Endothelial cell of hepatic sinusoid (primary cell): ENCODE results near the gene WBP1L.
"Not testable (repeated sequence)": the region's sequence is repeated elsewhere in the genome, so short reads cannot be mapped to it uniquely, and the experiment has no call there.

Source experiments
- in situ Hi-C: cut with HindIII; loops from 2 replicates; pipeline ENCODE4 v1.10.0; 2017; ENCODE audit warnings: low sequenced_read_pairs

WBP1L gene

DNA sequence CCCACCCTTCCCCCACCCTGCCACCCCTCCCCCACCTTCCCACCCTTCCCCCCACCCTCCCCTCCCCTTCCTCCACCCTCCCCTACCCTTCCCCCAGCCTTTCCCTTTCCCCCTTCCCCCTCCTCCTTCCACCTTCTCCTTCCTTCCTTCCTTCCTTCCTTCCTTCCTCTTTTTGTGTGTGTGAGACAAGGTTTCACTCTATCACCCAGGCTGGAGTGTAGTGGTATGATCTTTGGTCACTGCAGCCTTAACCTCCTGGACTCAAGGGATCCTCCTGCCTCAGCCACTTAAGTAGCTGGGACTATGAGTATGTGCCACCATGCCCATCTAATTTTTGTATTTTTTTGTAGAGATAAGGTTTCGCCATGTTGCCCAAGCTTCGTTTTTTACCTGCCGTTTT is 58.2 kb downstream of the WBP1L start:
- in situ Hi-C loops, result no loop called here

DNA sequence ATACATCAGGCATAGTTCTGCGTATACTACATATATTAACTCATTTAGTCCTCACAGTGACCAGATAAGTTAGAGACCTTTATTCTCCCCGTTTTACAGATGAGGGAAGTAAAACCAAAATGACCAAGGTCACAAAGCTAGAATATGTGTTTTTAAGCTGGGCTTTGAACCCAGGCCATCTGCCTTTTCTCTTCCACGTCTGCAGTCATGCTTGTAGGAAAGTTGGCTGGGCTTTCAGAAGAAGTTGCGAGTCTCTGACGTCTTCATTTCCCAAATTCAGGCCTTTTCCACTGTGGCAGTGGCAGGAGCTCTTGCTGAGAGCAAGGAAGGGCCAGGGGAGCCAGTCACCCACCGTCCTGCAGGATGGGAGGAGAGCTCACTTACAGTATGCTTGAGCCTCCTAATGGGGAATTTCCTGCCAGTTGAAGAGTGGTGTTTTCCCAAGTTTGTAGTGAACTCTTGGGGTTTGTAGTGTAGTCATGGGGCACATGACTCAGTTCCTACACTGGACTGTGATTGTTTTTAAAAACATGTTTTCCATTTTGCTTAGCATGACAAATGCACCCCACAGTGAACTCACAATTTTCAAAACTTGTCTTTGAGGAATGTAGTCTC is 59.3 kb downstream of the WBP1L start:
- in situ Hi-C loops, result no loop called here

DNA sequence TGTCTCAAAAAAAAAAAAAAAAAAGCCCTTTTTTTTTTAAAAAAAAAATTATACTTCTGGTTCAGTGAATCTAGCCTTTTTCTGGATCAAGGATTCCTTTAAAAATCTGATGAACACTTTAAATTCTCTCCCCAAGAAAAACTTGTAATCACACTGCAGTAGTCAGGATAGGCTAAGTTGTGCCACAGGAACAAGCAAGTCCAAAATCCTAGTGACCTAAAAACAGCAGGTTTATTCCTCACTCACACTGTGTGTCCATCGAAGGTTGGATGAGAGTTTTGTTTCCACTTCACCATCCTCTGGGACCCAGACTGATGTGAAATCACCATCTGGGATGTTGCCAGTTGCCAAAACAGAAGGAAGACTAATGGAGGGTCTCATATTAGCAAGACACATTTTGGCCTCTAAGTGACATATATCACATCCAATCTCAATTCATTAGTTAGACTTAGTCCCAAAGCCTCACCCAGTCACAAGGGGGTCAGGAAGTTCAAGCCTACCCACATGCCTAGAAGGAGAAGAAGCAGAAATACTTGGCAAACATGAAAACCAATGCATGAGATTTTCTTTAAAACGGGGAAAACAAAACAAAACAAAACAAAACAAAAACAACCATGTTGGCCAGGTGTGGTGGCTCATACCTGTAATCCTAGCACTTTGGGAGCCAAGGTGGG is 60.8 kb downstream of the WBP1L start:
- in situ Hi-C loops, result no loop called here

DNA sequence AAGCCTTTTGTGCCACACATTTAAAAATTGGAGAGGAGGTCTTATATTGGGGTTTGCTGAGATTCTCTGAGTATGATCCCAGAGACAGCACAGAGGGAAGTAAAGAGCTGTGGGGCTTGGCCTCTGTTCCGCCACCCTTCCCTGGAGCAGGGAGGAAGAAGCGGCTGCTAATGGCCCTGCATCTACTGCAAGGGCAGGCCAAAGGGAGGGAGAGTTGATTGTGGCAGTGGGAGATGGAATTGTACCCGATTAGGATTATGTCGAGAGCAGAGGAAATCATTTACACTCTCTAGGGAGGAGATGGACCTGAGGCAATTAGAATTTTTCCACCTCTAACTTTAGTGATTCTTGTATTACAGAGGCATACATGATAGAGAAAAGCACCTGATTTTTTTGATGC is 64.6 kb downstream of the WBP1L start:
- in situ Hi-C loops, result no loop called here

DNA sequence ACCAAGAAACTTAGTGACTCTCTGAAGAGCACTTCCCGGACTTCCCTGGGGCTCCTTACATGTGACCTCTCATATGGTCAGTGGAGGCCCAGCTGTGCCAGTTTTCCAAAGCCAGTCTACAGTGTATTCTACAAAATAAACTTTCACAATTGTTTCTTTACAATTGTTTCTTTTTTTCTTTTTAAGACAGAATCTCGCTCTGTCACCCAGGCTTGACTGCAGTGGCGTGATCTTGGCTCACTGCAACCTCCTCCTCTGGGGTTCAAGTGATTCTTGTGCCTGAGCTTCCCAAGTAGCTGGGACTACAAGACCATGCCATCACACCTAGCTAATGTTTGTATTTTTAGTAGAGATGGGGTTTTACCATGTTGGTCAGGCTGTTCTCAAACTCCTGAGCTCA is 67.6 kb downstream of the WBP1L start:
- in situ Hi-C loops, result no loop called here

DNA sequence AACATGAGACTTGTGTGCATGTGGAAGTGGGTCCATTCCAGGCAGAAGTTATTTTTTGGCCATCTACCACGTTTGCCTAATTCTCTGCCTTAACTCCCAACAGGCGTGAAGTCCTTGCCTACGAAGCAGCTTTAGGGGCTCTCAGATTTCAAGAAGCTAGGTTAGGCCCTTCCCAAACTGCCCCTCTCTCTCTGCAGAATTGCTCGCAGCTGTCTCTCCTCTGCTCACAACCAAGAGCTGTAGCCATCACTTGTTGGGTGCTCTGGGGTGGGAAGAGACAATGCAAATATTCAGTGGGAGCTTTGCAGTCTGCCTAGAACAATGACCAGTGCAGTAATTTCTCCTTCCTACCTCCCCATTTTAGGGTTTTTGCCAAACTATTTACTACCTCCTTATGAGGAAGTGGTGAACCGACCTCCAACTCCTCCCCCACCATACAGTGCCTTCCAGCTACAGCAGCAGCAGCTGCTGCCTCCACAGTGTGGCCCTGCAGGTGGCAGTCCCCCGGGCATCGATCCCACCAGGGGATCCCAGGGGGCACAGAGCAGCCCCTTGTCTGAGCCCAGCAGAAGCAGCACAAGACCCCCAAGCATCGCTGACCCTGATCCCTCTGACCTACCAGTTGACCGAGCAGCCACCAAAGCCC is 68.6 kb downstream of the WBP1L start:
- in situ Hi-C loops, result no loop called here

DNA sequence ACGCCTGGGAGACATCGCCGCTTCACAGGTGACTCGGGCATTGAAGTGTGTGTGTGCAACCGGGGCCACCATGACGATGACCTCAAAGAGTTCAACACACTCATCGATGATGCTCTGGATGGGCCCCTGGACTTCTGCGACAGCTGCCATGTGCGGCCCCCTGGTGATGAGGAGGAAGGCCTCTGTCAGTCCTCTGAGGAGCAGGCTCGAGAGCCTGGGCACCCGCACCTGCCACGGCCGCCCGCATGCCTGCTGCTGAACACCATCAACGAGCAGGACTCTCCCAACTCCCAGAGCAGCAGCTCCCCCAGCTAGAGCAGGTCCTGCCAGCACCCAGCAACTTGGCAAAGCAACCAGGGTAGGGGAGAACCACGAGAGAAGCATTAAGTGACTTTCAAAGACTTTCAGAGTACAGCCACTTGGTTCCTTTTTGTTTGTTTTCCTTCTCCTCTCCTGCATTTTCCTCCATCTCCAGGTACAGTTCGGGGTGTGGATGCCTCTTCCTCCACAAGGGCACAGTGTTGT is 69.3 kb downstream of the WBP1L start:
- in situ Hi-C loops, result no loop called here

DNA sequence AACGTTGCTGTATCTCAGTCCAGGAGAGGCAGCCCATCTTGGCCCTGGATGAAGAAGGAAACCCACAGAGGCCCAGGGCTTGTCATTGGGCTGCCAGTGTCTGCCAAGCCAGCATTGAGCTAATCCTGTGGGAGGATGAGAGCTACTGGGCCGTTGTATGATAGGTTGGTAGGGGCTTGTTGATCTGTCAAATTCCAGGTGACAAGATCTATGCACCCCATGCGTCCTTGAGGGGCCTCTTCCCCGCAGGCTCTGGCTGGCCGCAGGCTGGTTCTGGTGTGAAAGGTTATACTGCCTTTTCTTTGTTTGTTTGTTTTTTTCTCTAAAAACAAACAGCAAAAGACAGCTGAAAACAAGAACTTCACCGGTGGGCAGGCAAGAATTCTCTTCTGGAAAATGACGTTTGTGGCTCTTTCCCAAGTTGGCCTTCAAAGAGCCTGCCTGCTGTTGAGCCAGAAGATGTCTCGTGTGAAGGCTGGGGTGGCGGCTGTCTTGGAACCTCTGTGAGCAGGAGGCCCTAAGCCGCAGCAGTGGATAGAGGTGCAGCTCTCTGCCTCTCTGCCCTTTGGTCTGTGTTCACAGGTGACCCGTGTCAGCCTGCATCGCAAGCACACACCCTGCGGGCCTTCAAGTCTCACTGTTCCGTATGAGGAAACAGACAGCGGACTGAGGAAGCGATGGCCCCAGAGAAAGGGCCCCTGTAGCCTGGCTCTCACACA is 70.1 kb downstream of the WBP1L start:
- in situ Hi-C loops, result no loop called here

DNA sequence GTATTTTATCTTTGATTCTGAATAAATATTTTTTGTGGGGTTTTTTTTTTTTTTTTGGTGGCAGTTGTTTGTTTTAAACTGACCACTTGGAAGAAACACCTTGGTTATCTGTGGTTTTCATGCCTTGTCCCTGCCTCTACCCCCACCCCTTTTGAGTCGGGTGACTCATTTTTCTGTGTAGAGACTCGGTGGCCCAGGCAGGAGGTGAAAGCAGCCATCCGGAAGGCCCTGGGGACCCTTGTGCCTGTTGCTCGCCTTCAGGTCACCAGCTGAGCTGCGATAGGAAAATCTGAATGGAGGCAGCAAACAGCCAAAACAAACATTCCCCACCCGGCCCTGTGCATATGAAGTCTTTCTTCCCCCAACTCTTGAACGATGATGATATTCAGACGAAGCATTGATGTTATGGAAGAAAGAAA is 70.7 kb downstream of the WBP1L start:
- in situ Hi-C loops, result no loop called here

DNA sequence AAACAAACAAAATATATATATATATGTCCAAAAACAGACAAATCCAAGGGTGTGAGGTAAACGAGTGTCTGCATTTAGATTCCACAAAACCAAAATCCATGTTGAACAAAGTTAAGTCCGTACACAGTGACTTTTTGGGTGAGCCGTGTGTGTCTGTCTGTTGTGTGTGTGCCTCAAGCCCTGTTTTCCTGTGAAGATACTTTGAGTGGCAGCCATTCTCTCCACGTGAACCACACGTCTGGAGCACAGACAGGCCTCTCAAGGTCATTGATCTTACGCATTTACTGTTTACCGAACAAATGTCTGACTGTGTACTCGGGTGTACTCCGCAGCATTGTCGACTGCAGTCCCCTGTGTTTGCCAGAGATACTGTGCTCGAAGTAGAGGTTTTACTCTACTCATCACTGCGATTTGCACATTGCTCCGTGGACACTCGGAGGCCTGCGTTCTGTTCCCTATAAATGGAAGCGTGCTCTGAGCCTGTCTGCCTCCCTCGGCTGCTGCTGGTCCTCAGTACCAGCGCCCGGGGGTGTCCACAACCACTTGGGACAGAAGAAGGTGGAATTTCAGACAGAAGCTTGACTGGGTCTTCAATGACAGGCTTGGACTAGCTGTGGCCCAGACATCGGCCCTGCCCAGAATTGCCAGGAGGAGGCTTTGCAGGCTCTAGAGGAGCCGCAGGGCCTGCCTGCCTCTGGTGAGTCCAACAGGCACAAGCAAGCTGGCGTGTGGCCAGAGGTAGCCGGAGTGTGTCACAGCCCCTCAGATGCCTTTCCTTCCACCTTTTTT is 71.3 kb downstream of the WBP1L start:
- in situ Hi-C loops, result no loop called here

DNA sequence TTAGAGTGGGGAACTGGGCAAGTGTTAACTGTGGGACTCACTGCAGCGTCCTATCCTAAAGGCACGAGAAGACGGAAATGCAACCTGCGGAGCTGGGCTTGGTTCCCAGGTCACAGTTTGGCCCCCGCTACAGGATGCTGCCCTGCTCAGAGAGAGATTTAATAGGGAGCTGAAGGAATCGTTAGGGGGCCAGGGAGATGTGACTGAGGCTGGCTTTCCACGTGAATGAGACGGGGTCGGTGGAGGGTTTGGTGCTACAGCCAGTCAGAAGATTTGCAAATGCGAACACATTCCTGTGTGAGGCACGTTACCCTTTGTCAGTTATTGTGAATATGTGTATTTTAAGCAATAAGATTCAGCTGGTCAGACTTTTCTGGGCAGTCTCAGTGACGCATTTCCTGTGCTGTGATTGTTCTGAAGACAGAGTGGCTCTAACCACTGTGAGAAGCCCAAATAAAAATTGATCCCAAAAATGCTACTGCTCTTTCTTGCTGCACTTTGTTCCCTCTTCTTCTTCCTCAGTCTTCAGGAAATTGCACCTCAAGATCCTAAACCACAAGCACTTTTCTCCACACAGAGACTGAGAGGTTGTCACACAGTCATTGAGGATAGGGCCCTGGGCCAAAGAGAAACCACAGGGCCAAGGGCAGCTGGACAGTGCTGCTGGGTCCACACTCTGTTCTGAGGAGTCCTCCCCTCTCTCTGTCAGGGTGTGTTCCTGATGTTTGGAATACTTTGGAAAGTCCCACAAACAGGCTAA is 72.2 kb downstream of the WBP1L start:
- in situ Hi-C loops, result no loop called here

DNA sequence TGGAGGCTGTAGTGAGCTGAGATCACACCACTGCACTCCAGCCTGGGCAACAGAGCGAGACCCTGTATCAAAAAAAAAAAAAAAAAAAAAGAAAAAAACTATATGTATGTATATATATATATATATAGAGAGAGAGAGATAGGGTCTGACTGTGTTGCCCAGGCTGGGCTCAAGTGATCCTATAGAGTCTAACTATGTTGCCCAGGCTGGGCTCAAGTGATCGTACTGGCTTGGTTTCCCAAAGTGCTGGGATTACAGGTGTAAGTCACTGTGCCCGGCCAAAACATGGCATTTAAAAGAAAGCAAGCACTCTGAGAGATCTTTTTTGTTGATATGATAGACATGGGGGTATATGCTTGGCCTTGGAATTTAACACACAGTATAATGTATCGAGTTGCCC is 73.4 kb downstream of the WBP1L start:
- in situ Hi-C loops, result no loop called here

DNA sequence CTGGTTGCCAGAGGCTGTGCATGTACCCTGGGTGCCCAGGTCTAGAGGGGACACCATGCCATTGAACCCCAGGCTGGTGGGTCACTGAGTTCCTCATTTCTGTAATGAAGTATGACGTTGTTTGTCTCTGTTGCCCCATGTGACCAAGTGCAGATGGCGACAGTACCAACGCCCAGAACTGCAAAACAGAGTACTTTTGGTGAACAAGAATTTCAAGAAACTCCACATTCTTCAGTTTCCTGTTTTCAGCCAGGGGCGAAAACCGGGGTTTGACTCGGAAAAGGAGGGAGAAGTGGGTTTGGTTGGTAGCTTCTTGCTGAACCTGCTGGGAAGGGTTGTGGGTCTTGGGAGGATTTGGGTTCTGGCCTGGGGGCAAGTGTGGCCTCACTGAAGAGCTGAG is 75.3 kb downstream of the WBP1L start:
- in situ Hi-C loops, result no loop called here

DNA sequence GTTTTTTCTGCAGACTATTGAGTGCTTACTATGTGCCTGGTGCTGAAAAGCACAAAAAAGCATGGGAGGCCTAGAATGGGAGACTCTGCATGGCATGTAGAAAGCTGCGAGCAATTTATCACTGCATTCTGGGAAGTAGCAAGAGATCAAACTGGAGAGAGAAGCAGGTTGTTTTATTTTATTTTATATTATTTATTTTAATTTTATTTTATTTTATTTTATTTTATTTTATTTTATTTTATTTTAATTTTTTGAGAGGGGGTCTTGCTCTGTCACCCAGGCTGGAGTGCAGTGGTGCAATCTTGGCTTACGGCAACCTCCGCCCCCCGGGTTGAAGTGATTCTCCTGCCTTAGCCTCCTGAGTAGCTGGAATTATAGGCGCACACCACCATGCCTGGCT is 76.3 kb downstream of the WBP1L start:
- in situ Hi-C loops, result not testable (repeated sequence)

DNA sequence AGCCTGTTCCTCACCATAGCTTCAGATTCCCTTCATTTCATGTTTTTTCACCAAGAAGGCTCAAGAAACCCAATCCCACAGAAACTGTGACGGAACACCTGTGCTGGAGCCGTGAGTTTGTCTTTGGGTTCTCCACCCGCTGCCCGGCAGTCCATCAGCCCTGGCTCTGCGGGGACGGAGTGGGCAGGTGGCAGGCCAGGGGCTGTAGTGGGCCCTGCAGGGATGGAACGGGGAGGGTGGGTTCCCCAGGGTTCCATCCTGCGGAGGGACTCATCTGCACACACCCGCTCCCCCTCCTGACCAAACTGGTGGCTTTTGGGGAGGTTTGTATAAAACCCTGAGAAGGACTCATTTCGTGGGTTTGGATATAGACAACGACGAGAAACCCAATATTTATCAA is 78.5 kb downstream of the WBP1L start:
- in situ Hi-C loops, result no loop called here

DNA sequence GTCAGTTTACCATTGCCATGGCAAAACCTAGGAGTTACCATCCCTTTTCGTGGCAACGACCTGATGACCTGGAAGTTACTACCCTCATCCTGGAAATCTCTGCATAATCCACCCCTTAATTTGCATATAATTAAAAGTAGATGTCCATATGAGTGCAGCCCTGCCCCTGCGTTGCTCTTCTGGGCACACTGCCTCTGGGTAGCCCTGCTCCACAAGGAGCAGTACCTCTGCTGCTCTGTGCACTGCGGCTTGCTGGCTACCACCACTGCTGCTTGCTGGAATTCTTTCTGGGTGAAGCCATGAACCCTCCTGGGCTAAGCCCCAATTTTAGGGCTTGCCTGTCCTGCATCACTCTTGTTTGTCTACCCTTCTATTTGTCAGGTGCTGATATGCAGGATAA is 80.9 kb downstream of the WBP1L start:
- in situ Hi-C loops, result no loop called here

DNA sequence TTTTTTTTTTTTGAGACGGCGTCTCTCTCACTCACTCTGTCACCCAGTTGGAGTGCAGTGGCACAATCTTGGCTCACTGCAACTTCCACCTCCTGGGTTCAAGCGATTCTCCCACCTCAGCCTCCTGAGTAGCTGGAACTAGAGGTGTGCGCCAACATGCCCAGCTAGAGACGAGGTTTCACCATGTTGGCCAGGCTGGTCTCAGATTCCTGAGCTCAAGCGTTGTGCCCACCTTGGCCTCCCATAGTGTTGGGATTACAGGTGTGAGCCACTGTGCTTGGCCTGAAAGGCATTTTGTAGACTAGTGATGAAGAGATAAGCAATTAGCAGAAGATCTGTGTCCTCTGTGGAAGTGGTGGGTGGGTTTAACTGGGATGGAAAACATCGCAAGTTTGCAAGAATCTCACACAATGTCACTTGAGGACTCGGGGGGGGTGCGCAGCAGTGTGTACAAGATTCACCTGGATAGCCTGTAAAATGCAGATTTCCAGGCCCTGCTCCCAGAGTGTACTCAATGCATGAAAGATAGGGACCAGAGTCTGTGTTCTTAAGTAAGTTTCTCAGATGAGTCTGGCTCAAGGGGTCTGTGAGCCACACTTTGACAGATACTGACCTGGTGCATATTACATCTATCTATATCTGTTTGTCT is 82.5 kb downstream of the WBP1L start:
- in situ Hi-C loops, result no loop called here

DNA sequence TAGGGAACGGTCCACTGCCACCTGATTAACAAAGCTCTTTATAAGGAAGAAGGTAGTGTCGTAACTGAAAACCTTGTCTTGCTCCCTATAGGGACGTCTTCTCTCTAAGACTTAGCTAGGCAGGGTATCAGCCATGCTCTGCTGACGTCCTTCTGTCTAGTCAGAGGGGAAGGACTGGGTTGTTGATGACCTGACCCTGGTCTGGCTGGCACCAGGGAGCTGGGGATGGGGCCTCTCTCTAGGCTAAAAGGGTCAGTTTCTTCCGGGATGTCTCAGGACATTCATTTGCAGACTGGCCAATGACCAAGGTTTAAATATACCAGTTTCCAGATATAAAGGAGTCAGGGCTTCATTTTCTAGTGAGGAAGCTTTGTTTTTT is 83.8 kb downstream of the WBP1L start:
- in situ Hi-C loops, result no loop called here

DNA sequence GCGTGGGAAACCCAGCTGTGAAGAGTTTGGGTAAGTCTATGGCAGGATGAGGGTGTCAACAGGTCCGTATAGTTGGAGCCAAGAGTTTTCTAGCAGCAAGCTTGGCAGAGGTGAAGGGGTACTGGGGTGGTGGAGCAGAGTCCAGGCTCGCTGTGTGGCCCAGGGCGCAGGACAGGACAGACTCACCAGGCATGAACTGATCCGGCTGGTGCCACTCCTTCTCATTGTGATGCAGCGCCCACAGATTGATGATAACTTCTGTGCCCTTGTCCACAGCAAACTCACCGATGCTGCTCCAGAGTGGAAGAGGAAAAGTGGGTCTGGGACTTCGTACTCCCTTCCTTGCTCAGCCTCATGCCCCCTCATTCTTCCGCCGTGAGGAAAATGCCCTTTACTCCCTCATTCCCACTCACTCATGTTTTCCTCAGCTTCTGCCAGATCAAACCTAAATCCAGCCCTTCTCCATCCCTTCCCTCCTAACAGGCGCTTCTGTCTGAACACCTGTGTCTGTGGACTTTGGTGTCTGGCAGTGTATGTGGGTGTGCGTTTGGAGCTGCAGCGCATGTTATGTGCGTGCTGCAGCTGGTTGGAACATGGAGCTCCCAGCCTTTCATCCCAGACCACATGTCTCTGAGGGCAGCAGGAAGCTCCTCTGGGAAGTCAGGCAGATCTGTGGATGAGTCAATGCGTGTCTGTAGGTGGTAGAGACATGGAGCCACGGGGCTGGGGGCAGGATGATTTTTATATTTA is 87.7 kb downstream of the WBP1L start:
- in situ Hi-C loops, result loop anchor here (5.0 kb wide), 2 partner anchors 71 to 99 kb away; no protein-coding TSS in a partner anchor
